Nephron progenitor cell (in vitro differentiated cells): Measurements from ENCODE around the gene CD109.

Source experiments
- DNase-seq: peaks from one replicate; pipeline ENCODE4 v3.0.0; 2021
- H3K27ac Mint-ChIP-seq: 2 replicates; pipeline ENCODE4 v1.8.0; 2021; ENCODE audit warnings: mild to moderate bottlenecking, moderate library complexity, mixed read lengths
- H3K27me3 Mint-ChIP-seq: 2 replicates; pipeline ENCODE4 v1.8.0; 2021; ENCODE audit warnings: mild to moderate bottlenecking, low read depth, mixed read lengths; ENCODE audit not compliant: poor library complexity
- H3K36me3 Mint-ChIP-seq: 2 replicates; pipeline ENCODE4 v1.8.0; 2021; ENCODE audit warnings: low read depth, mixed read lengths
- H3K4me1 Mint-ChIP-seq: 2 replicates; pipeline ENCODE4 v1.8.0; 2021; ENCODE audit warnings: mixed read lengths
- H3K4me3 Mint-ChIP-seq: 2 replicates; pipeline ENCODE4 v1.8.0; 2021; ENCODE audit warnings: mild to moderate bottlenecking, moderate library complexity, mixed read lengths
- H3K9me3 Mint-ChIP-seq: 2 replicates; pipeline ENCODE4 v1.8.0; 2021; ENCODE audit warnings: mild to moderate bottlenecking, moderate library complexity, mixed read lengths
- CTCF ChIP-seq: fragments of 200-600 bp; sonication (generic); IDR thresholded peaks from 2 replicates; pipeline ENCODE4 v1.5.0; 2021; ENCODE audit warnings: antibody characterized with exemption

CD109 gene

GRCh38 chr6:73696966-73697655 is 1.1 kb downstream of the CD109 start:
- H3K27ac Mint-ChIP-seq, result no peak overlapping the region
- H3K27me3 Mint-ChIP-seq, result peaks cover 34% of the 10 kb centered on the region
- no peaks in the 10 kb centered on the region for H3K36me3 Mint-ChIP-seq
- peaks cover 25% of the 10 kb centered on the region for H3K4me1 Mint-ChIP-seq
- no peak for DNase-seq
- TF ChIP-seq CTCF, result no peak
- peaks cover 7% of the 10 kb centered on the region for H3K9me3 Mint-ChIP-seq
- peak overlapping the region; percentile 84 for H3K4me3 Mint-ChIP-seq

DNA sequence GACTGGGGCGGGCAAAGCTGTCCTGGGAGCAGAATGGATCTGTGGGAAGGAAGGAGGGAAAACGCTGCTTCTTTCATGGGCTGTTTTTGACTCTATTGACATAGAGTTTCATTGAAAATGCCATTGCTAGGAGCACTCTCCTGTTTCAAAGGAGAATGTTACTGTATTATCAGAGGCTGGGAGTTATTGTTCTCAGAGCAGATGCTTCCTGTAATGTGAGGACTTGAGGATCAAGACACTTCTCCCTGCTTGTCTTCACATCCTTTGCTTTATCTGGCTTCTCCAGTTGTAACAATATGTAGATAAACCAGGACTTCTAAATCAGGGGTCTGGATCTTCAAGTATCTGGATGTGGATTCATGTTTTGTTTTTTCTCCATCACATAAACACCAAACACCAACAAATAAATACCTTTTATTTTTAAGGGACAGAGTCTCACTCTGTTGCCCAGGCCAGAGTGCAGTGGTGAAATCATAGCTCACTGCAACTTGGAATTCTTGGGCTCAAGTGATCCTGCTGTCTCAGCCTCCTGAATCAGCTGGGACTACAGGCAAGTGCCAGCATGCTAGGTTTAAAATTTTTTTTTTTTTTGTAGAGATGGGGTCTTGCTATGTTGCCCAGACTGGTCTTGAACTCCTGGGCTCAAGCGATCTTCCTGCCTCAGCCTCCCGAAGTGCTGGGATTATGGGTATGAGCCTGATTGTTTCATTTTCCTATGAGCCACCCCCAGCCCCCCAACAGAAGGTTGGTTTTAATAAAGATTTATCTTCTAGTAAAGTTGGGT is 3.9 kb downstream of the CD109 start:
- TF ChIP-seq CTCF, result no peak
- H3K27ac Mint-ChIP-seq, result no peak overlapping the region
- H3K4me1 Mint-ChIP-seq, result peaks cover 21% of the 10 kb centered on the region
- H3K9me3 Mint-ChIP-seq, result no peaks in the 10 kb centered on the region
- no peak overlapping the region for H3K4me3 Mint-ChIP-seq
- H3K27me3 Mint-ChIP-seq, result peaks cover 25% of the 10 kb centered on the region
- H3K36me3 Mint-ChIP-seq, result no peaks in the 10 kb centered on the region
- DNase-seq, result no peak

DNA sequence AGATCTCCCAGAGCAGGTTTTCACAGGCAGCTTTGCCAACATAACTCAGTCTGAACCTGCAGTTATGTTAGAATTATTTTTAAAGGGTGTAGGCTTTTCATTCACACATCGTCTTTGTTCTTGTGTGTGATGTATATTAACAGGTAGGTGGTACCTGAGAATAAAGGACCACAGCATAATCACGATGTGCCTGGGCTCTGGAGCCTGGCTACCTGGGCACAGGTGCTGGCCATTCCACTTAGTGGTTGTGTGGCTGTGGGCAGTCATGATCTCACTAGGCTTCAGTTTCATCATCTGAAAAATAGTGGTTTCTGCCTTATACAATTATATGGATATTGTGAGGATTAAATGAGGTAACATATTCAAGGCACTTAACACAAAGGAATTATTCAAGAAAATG is 6.4 kb downstream of the CD109 start:
- no peak for DNase-seq
- Mint-ChIP-seq H3K4me1 (no peaks in the 10 kb centered on the region), H3K27ac (no peak overlapping the region), H3K27me3 (peaks cover 5% of the 10 kb centered on the region), H3K36me3 (no peaks in the 10 kb centered on the region), H3K9me3 (no peaks in the 10 kb centered on the region), H3K4me3 (no peak overlapping the region)
- TF ChIP-seq CTCF, result no peak

DNA sequence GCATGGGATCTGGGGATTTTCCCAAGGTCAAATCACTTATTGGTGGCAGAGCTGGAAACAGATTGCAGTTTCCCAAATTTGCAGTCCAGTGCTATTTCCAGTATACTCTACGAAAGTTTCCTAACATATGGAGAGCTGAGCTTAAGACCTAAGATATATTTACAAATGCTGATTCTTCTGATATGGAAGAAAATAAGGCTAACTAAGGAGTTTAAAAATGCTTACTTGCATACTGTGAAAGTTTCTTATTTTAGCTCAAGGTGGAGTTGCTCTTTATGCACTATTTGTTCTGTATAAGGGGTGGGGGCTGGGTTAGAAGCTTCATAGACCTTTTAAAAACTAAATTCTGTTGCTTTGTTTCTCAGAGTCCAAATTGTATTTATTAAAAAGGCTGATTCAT is 7.5 kb downstream of the CD109 start:
- no peak for TF ChIP-seq CTCF
- no peak for DNase-seq
- H3K4me3 Mint-ChIP-seq, result no peak overlapping the region
- no peaks in the 10 kb centered on the region for H3K9me3 Mint-ChIP-seq
- H3K36me3 Mint-ChIP-seq, result no peaks in the 10 kb centered on the region
- H3K27ac Mint-ChIP-seq, result no peak overlapping the region
- no peaks in the 10 kb centered on the region for H3K4me1 Mint-ChIP-seq
- H3K27me3 Mint-ChIP-seq, result peaks cover 2% of the 10 kb centered on the region

DNA sequence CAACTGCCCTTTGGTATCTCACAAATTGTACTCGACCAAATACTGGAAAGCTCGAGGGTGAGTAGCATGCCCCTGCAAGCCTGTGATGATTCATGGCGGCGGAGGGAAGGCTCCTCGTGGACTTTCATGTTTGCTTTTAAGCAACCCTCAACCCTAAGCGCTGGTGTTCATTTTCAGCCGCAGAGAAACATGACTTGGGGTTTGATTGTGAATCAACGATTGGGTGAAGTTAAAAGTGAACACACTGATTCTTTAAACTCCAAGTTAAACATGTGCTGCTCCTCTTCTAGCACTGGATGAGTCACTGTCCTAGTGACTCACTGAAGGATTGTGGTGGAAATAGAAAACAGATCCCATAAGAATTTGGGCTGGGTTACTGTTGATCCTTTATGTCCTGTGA is 8.3 kb downstream of the CD109 start:
- Mint-ChIP-seq H3K27ac (no peak overlapping the region), H3K27me3 (peaks cover 2% of the 10 kb centered on the region), H3K4me3 (no peak overlapping the region), H3K4me1 (no peaks in the 10 kb centered on the region), H3K36me3 (no peaks in the 10 kb centered on the region), H3K9me3 (no peaks in the 10 kb centered on the region)
- no peak for DNase-seq
- no peak for TF ChIP-seq CTCF
